Coronary artery (tissue), 2 donors: ENCODE results near the gene ETV6.

ENCODE experiments used
- DNase-seq: peaks from one replicate; pipeline ENCODE4 v3.0.0-alpha.2; 2017; ENCODE audit warnings: low spot score
- H3K27ac ChIP-seq, 2 donors: fragments of 200-600 bp; sonication (generic); one replicate each; pipeline ENCODE4 v1.5.1; 2016 to 2019
- H3K4me3 ChIP-seq: fragments of 200-600 bp; sonication (generic); 2 replicates; pipeline ENCODE4 v1.5.1; 2016; ENCODE audit warnings: mild to moderate bottlenecking, moderate library complexity
- TF ChIP-seq, protein P1 (sequence below): fragments of 200-600 bp; sonication (generic); IDR thresholded peaks from one replicate; pipeline ENCODE4 v1.5.1; 2019; ENCODE audit warnings: antibody characterized with exemption

ETV6 gene

DNA sequence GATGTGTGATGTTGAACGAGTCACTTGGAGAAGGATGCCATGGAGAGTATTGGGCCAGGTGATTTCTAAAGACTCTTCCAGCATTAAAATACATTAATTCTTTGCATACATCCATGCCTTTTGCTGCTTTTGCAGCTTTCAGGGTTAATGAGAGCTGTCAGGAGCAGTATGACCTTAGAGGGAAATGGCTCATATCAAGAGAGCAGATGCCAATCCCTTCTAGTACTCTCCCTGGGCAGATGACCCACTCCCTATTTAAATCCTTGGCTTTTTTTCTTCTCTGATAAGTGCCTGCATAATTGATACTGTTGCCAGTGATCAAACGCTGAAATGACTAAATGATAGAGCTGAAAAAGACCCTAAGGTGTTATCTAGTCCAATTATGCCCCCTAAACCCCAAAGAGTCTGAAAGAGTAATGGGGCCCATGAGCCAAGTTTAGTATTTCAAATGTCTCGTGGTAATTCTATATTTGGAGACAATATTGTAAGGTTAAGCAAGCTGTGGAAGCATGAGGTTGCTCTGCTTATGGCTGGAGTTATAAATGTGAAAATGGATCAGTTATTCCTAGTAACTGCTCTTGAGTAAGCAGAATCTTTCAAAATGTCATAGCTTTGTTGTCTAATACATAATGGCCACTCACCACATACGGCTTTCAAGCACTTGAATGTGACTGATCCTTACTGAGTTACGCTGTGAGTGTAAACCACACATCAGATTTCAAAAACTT is 137.3 kb downstream of the ETV6 start:
- DNase-seq = no peak
- TF ChIP-seq, protein P1, sequence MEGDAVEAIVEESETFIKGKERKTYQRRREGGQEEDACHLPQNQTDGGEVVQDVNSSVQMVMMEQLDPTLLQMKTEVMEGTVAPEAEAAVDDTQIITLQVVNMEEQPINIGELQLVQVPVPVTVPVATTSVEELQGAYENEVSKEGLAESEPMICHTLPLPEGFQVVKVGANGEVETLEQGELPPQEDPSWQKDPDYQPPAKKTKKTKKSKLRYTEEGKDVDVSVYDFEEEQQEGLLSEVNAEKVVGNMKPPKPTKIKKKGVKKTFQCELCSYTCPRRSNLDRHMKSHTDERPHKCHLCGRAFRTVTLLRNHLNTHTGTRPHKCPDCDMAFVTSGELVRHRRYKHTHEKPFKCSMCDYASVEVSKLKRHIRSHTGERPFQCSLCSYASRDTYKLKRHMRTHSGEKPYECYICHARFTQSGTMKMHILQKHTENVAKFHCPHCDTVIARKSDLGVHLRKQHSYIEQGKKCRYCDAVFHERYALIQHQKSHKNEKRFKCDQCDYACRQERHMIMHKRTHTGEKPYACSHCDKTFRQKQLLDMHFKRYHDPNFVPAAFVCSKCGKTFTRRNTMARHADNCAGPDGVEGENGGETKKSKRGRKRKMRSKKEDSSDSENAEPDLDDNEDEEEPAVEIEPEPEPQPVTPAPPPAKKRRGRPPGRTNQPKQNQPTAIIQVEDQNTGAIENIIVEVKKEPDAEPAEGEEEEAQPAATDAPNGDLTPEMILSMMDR = no peak
- peak overlapping the region; percentile 24 to 44 for H3K27ac ChIP-seq
- H3K4me3 ChIP-seq = no peak overlapping the region

DNA sequence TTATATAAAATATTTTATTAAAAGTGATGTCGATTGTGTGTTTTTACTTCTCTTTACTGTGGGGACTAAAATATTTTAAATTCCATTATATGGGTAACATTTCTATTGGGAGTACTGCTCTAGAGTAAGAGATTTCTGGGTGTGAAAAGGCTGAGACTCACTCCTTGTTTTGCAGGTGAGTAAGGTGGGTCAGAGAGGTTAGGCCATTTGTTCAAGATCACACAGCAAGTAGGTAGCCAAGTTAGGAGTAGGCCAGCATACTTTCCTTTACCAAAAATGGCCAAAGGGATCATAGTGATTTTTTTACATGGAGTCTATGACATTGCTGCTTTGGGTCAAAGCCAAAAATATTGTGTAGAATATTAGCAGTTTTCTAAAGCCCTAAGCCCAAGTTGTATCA is 138.0 kb downstream of the ETV6 start:
- Histone ChIP-seq H3K4me3 (no peak overlapping the region), H3K27ac (peak overlapping the region in 1 of 2 donors; percentile 28)
- DNase-seq = no peak
- TF ChIP-seq, protein P1 = no peak

DNA sequence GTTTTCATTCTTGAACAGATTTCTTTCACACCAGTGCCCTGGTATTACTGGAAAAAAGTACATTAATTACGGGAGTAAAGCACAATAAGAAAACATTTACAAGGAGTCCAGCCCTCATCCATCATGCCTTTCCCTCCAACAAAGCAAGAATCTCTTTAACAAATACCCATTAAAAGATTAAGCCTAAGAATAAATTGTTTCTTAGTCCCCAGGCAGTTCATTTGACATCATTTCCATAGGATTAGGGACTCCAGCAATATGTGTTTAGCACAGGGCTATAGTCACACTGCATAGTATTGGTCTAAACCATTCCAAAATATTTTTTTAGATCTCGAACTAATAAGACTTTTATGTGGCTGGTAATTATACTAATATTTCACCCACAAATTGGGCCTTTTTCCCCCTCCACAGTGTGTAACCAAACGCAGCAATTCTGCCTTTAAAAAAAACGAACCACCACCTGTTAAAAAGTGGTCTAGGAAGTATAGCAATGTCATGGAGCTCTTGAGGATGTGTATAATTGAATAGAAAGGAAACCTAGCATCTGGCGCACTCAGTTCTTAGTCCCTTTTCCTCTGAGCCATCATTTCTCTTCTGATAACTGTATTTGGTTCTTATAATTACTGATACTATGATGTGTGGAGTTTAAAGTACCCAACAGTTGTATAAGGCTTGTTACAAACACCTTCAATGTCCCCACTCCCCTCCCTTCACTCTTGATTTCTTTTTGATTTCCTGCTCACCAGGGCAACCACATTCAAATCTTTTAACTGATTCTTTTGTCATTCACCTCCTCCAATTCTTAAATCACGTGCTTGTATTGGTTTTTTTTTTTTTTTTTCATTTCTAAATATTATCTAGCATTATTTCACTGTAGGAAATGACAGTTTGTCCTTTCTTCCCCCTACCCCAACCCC is 138.7 kb downstream of the ETV6 start:
- DNase-seq = no peak
- TF ChIP-seq, protein P1 = no peak
- H3K27ac ChIP-seq = peak overlapping the region in 1 of 2 donors; percentile 11
- no peak overlapping the region for H3K4me3 ChIP-seq

DNA sequence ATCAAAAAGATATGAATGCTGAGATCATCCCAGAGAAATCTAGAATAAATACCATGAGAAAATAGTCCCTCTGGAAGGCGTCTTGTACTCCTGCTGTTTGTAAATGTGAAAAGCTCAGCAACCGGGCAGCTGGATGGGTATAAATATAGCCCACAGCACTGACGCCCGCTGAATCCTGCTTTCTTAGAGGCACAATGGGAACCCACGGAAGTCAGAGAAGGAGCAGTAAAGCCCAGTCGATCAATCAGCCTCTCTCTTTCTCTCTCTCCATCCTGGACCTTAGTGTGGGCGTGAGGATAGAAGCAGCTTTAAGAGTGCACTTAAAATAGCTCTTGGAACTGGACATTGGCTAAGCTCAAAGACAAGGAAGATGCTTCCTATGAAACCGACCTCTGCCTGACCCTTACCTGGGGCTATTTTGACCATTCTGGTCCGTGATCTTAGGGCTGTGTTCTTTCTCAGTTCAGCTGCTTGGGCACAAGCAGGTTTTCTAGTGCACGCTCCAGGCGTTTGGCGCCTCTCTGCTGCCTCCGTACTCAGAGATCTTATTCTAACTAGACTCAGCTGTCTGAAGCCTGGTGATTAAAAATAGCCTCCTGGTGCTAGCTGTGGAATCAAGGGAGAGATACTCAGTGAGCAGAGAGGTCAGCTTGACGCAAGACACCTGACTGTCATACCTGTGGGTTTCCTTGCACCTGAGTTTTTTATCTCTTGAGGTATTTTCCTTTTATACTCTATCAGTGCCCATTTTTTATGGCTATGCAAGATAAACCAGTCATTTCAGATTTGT is 144.6 kb downstream of the ETV6 start:
- peak overlapping the region; percentile 49 for H3K4me3 ChIP-seq

DNA sequence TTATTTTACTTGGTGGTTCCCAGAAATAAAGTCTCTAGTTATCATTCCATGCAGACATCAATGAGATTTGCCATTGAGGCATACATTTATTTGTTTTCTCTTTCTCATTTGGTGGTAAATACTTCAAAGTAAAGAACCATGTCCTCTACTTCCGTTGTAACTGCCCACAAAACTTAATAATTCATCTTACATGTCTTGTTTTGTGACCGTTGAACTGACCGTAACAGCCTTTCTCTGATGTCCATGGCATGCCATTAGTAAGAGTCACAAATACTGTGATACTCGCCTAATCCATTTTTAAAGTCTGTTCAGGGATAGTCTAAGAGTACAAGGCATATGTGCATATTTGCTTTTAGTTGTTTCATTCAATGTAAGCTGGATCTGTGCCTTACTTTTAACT is 145.3 kb downstream of the ETV6 start:
- TF ChIP-seq, protein P1 = no peak
- Histone ChIP-seq H3K27ac (peak overlapping the region; percentile 67 to 90), H3K4me3 (no peak overlapping the region)
- DNase-seq = no peak

More for the DNA sequence above, 144.6 kb downstream of the ETV6 start:
- TF ChIP-seq, protein P1 = no peak
- no peak for DNase-seq
- peak overlapping the region; percentile 67 to 90 for H3K27ac ChIP-seq

DNA sequence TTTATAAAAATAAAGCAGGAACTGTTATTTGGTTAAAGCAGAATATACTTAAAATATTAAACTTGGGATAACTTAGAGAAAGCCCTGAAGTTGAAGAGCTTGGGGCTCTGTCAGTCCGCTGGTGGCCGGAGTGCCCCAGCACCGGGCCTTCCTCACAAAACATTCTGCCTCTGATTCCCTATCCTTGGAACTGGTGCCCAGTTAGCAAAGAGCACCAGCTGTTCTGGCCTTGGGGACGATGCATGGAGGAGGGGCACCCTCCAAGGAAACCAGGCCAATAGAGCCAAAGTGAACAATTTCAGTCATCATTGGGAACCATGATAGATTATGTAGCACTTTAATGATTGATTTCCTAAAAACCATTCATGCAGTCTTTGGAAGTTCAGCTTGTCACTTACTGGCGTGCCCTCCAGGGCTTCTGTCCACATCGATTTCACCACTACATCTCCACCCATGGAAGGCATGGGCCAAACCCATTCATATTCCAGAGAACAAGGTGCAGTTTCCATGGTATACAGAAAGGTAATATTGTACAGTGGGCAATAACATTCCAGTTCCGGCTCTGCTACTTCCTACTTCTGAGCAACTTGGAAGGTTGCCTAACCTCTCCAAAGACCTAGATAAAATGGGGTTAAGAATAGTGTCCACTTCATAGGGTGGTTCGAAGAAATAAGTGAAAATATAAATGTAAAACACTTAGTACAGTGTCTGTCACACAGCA is 145.9 kb downstream of the ETV6 start:
- no peak overlapping the region for H3K4me3 ChIP-seq
- DNase-seq = no peak
- TF ChIP-seq, protein P1 = no peak
- peak overlapping the region; percentile 67 for H3K27ac ChIP-seq
